Measurements from ENCODE around the gene PACRG. TPM values are rescaled to one million over a fixed set of nuclear protein-coding genes. Genes with fewer than 3 reads are reported as not detected.

The PACRG gene
- total RNA-seq, 1 donor from 2014 or later = 2.4 TPM

DNA sequence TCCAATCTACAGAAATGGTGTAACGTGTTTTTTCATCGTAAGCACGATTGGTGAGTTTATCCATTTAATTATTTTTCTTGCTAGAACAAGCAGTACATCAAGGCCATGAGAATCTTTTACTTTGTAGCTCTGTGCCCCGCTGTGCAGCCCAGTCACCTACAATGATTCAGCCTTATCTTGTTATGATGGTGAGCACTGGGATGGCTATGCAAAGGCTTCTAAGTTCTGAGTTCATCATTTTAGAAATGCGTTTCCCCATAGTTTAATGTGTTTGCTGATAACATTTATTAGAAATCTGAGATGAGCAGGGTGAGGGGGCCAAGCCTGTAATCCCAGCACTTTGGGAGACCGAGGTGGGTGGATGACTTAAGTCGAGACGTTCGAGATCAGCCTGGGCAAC, 575.0 kb downstream of the PACRG start:
- DNase-seq (ENCODE audit: low spot score, unreplicated experiment) = no peak
- H3K4me1 Mint-ChIP-seq (ENCODE audit: low read depth) = peaks cover 15% of the 10 kb centered on the region
- no peaks in the 10 kb centered on the region for H3K9me3 Mint-ChIP-seq (ENCODE audit: low read depth)
- no peaks in the 10 kb centered on the region for H3K27me3 Mint-ChIP-seq
- no peak overlapping the region for H3K4me3 Mint-ChIP-seq (ENCODE audit: low read depth)
- TF ChIP-seq, protein P1, sequence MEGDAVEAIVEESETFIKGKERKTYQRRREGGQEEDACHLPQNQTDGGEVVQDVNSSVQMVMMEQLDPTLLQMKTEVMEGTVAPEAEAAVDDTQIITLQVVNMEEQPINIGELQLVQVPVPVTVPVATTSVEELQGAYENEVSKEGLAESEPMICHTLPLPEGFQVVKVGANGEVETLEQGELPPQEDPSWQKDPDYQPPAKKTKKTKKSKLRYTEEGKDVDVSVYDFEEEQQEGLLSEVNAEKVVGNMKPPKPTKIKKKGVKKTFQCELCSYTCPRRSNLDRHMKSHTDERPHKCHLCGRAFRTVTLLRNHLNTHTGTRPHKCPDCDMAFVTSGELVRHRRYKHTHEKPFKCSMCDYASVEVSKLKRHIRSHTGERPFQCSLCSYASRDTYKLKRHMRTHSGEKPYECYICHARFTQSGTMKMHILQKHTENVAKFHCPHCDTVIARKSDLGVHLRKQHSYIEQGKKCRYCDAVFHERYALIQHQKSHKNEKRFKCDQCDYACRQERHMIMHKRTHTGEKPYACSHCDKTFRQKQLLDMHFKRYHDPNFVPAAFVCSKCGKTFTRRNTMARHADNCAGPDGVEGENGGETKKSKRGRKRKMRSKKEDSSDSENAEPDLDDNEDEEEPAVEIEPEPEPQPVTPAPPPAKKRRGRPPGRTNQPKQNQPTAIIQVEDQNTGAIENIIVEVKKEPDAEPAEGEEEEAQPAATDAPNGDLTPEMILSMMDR (IDR thresholded peaks at IDR 0.05; ENCODE audit: unreplicated experiment) = no peak
- no peak overlapping the region for H3K27ac Mint-ChIP-seq
- H3K36me3 Mint-ChIP-seq (ENCODE audit: insufficient read depth) = no peaks in the 10 kb centered on the region

DNA sequence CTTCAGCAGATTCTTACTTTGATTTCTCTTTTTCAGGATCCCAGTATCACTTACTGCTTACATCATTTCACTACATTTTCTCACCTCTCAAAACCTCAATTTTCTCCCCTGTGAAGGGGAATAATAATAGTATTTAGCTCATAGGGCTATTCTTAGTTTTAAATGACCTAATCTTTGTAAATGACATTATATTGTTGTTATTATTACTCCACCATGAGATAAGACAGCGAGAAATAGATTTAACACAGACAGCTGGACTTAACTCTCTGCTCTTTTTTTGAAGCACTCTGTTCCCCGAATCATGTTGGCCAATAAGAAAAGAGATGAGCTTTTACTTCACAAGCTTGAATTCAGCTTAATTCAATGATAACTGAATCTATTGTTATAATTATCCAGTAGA, 578.2 kb downstream of the PACRG start:
- no peak for DNase-seq (ENCODE audit: low spot score, unreplicated experiment)
- Mint-ChIP-seq H3K9me3 (ENCODE audit: low read depth) (no peaks in the 10 kb centered on the region), H3K27me3 (peaks cover 5% of the 10 kb centered on the region), H3K27ac (no peak overlapping the region), H3K4me3 (ENCODE audit: low read depth) (no peak overlapping the region), H3K36me3 (ENCODE audit: insufficient read depth) (no peaks in the 10 kb centered on the region), H3K4me1 (ENCODE audit: low read depth) (peaks cover 4% of the 10 kb centered on the region)
- TF ChIP-seq, protein P1 (IDR thresholded peaks at IDR 0.05; ENCODE audit: unreplicated experiment) = no peak

DNA sequence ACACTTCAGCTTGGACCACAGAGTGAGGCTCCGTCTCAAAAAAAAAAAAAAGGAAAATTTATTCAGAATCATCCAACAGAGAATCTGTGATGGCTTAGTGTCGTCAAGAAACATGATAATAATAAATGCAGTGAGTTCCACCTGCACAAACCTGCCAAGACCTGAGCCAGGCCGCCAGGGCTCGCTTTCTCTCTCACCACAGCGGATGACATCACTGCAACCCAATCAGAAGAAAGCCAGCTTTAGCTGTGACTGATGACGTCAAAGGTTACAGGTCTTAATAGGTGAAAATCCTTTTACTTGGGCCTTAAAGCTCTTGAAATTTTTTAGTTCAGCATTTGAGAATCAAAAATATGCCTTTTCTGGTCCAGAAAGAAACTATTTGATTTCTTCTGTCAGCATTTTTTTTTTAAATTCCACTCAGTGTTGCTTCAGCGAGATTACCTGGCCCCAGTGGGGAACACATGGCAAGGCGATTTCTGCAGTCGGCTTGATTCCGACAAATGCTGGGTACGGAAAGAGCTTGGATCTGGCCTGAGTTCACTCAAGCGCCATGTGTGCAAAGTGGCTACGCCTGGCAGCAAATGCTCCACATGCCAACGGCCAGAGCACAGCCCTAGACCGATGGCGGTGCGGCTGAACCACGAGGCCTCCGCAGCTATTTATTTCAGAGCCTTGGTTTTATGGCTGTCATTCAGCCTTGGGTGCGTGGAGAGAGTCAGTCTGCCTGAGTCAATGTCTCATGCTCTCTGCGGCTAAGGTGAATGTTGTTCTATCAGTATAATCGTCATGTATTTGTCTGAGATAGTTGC, 581.1 kb downstream of the PACRG start:
- H3K27ac Mint-ChIP-seq = no peak overlapping the region
- DNase-seq (ENCODE audit: low spot score, unreplicated experiment) = no peak
- peaks cover 17% of the 10 kb centered on the region for H3K27me3 Mint-ChIP-seq
- H3K9me3 Mint-ChIP-seq (ENCODE audit: low read depth) = no peaks in the 10 kb centered on the region
- TF ChIP-seq, protein P1 (IDR thresholded peaks at IDR 0.05; ENCODE audit: unreplicated experiment) = no peak
- no peak overlapping the region for H3K4me3 Mint-ChIP-seq (ENCODE audit: low read depth)
- no peaks in the 10 kb centered on the region for H3K36me3 Mint-ChIP-seq (ENCODE audit: insufficient read depth)
- H3K4me1 Mint-ChIP-seq (ENCODE audit: low read depth) = peaks cover 3% of the 10 kb centered on the region

DNA sequence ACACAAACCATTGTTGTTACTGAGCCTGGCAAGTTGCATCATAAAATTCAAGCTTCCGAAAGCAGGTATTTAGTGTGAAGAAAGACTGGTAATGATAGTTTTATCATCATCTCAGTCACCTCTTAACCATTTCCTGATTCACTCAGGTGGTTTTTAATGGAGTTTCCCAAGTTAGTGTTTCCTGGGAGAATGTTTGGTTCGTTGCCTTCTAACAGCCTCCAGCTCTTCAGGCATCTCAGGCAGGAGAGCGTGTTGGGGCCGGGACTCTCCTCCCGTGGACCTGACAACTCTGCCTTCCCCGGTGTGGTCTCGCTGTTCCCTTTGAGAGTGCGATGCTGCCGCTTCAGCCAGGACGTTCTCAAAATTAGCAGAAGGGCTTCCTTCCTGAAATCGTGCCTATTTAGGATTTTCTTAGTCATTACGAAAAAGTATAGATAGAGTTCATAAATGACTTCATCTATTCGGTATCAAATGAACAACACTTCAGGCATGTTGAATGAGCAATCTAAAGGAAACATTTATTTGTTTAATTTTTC, 581.8 kb downstream of the PACRG start:
- Mint-ChIP-seq H3K36me3 (ENCODE audit: insufficient read depth) (no peaks in the 10 kb centered on the region), H3K4me3 (ENCODE audit: low read depth) (no peak overlapping the region), H3K27ac (no peak overlapping the region), H3K27me3 (peaks cover 19% of the 10 kb centered on the region), H3K9me3 (ENCODE audit: low read depth) (no peaks in the 10 kb centered on the region), H3K4me1 (ENCODE audit: low read depth) (peaks cover 3% of the 10 kb centered on the region)
- TF ChIP-seq, protein P1 (IDR thresholded peaks at IDR 0.05; ENCODE audit: unreplicated experiment) = no peak
- DNase-seq (ENCODE audit: low spot score, unreplicated experiment) = no peak

DNA sequence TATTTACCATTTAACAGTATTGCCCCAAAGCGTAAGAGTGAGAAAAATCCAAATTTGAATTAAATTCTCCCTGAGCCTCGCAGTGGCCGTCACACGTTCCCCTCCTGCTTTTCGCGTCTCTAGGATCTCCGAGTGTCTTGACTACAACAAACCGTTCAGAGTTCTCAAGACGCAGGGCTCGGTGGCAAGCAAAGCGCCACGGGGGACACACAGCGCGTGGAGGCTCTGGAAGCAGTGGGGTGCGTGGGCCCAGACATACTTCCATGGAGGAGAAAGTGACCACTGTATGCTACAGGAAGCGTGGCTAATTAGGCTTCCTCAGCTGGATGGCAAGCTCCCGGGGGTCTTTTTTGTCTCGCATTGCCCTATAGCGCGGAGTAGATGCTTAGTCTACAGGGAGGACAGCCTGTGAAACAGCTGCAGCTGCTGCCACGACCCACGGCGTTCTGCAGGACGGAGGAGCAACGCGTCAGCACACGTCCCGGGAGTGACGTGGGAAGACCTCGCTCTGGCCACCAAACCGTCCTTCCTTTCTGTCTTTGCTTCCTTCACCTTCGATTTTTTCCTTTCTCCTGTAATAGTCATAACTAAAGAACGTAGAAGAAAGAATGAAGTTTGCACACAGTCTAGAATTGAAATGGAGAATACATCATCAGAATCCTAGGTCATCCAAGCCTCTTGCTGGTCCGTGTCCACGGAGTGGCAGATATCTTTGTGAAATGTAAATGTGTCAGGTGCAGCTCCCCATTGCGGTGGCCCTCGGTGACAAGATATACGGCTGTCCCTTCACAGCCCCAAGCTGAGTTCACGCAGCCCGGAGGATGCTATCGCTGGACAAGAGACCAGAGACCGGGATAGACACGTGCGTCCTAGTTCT, 582.6 kb downstream of the PACRG start:
- TF ChIP-seq, protein P1 (IDR thresholded peaks at IDR 0.05; ENCODE audit: unreplicated experiment) = no peak
- Mint-ChIP-seq H3K4me3 (ENCODE audit: low read depth) (no peak overlapping the region), H3K9me3 (ENCODE audit: low read depth) (no peaks in the 10 kb centered on the region), H3K4me1 (ENCODE audit: low read depth) (peaks cover 3% of the 10 kb centered on the region), H3K36me3 (ENCODE audit: insufficient read depth) (no peaks in the 10 kb centered on the region), H3K27ac (no peak overlapping the region), H3K27me3 (peaks cover 20% of the 10 kb centered on the region)
- DNase-seq (ENCODE audit: low spot score, unreplicated experiment) = no peak

Measured in progenitor cell of endocrine pancreas (in vitro differentiated cells).